Activated gamma-delta T cell treated with anti-CD3 and anti-CD28 coated beads, Interleukin-2, amount 50 U/mL, for 16 hours (primary cell): Measurements from ENCODE around the gene ZMYND8.
"Not testable (repeated sequence)": the region's sequence is repeated elsewhere in the genome, so short reads cannot be mapped to it uniquely, and the experiment has no call there.

Experiments
- DNase-seq: peaks from one replicate; pipeline ENCODE4 v3.0.0-alpha.2; 2020; ENCODE audit warnings: low read depth

Gene ZMYND8

DNA sequence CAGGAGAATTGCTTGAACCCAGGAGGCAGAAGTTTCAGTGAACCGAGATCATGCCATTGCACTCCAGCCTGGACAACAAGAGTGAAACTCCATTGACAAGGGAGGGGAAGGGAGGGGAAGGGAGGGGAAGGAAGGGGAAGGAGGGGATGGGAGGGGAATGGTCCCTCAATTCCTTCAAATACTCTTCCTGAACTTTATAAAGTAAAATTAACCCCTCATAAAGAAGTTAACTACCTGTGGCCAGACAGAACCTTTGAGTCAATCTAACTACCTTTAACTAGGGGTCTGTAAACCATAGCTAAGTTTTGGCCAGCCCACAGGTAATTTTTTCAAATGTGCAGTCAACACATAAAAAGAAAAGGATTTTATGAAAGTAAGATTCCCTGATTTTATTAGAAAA is 131.0 kb downstream of the ZMYND8 start:
- DNase-seq, result no peak

DNA sequence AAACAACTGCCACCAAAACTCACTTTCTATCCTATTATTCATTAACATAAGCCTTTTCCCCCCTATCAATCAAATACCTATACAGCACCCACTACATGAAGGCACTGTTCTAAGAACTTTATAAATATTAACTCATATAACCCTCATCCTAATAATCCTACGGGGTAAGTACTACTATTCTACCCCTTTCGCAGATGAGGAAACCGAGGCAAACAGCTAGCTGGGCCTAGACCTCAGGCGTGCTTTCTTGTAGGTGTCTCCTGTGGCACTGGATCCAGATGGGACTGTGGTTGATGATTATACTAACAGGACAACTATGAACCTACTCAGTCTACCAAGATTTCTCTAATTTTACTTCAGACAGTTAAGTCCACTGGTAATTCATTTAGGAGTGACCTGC is 131.6 kb downstream of the ZMYND8 start:
- DNase-seq, result no peak

DNA sequence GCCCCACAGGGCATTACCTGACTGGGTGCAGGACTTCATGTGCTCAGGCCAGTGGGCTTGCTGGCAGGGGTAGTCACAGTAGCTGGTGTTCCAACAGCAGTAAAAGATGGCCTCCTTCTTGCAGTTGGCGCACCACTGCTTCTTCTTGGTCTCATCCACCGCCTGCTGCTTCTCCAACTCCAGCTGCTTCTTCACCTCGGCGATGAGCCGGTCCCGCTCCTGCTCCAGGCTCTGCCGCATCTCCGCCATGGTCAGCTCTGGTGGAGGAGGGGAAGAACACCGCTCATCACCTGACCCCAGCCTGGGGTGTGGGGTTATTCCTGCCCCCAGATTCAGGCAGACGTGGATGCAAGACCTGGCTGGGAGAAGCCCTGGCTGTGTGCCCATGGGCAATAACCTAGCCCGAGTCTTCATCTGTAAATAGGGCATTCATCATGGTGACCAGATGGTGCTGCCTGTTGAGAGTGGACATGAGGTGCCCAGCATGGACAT is 132.2 kb downstream of the ZMYND8 start:
- DNase-seq, result no peak

DNA sequence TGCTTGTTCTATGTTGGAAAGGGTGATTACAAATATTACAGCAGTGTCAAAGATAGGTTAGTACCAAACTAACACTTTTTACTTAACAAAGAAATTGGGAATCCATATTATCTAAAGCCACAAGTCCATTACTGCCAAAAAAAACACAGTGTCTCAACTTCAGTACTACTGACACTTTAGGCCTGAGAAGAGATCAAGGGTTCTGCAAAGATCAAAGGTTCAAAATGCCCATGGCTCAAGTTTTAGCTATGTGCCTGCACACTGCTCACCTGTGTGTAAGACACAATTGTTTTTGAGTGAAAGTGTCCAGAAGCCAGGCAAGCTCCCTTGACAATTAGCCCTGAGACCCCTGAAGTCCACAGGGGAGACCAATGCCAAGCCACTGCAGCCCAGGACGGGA is 132.6 kb downstream of the ZMYND8 start:
- DNase-seq, result no peak

DNA sequence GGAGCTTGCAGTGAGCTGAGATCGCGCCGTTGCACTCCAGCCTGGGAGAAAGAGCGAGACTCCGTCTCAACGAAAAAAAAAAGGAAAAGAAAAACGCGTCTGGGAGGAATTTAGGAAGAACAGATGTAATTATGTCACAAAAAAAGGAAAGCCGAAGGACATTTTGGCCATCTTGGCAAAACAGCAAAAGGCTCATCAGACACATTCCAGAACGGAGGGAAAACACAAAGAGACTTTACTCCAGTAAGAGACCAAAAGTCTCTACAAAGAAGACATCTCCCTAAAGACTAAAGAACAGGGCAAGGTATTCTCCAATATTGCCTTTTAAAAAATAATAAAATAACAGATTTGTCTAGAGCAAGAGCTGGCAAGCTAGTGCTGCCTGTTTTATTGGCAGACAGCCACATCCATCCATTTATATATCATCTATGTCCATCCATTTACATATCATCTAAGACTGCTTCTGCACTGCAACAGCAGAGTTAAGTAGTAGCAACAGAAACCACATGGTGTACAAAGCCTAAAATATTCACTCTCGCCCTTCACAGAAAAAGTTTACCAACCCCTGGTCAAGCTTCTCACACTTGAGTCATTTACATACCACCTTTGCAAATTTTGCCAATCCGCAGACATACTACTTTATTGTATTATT is 133.9 kb downstream of the ZMYND8 start:
- DNase-seq, result no peak

DNA sequence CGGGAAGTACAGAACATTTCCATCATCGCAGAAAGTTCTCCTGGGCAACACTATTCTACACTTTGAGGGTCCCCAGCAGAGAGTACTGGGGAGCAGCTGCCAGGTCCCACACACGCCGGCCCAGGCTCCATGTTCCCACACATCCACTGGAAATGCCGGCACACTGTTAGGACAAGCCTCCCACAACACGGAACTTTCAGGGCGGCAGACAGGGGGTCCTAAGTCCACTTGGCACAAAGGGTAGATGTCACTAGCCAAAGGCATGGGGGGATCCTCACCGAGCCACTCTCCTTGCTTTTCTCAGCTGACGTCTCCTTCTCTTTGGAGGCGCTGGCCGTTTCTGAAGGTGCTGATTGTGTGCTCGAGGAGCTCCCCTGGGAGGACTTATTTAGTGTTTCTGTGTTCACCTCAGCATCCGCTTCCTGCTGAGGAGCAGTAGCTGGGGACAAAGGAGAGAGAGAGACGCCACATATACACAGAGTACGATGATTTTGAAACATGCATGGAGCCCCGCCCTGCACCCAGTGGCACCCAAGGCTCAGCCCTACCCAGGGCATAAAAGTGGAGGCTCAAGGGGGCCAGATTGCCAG is 135.4 kb downstream of the ZMYND8 start:
- no peak for DNase-seq

DNA sequence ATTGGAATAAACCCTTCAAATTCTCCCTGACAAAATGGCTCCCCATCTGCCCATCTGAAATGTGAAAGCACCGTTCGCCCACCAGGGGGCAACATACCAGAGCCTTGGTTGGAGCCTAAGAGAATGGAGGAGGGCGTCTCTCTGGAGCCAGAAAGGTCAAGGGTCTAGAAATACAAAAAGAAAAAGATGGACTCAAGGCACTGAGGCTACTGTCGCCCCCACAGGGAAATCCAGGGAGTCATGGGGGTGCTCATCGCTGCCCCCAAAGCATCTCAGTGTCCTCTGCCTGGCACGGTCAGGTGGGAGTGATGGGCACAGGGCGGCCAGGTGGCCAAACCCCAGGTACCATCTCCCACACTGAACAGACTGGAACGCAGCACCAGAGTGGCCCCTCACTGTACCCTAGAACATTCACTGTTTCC is 136.3 kb downstream of the ZMYND8 start:
- peak; percentile 22 for DNase-seq

DNA sequence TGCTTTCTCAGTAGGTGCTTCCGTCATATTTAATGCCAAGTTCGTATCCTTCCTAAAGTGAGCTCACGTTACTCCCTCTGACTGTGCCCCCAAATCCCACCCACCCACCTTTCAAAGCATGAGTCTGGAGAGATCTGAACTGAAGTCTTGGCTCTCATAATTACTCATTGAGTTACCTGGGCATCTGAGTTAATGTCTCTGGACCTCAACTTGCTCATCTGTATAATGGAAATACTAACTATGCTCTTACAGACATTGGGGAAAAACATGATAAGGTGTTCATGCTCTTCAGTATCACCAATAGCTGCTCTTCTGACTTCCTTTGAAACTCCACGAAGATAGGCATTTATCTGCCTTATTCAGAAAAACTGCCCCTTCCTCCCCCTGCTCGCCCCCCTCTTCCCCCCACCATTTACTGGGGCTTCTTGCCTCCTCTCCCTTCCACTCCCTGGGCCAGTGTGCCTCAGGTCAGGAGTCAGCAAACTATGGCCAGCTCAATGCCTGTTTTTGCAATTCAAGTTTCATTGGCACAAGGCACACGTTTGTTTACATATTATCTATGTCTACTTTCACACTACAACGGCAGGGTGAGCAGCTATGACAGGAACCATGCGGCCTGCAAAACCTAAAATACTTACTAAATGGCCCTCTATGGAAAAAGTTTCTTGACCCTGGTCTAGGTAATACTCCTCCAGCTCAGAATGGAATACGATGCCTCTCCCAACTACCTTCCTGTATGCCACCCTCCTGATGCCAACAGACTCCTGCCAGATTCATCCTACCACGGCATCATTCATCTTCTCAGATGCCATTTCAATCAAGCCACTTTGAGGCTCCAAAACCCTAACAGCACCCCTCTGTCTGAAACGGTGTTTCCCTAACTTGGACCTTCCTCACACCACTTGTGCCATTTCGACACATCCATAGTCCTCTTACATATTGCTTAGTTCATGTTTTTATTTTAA is 138.7 kb downstream of the ZMYND8 start:
- DNase-seq, result no peak

DNA sequence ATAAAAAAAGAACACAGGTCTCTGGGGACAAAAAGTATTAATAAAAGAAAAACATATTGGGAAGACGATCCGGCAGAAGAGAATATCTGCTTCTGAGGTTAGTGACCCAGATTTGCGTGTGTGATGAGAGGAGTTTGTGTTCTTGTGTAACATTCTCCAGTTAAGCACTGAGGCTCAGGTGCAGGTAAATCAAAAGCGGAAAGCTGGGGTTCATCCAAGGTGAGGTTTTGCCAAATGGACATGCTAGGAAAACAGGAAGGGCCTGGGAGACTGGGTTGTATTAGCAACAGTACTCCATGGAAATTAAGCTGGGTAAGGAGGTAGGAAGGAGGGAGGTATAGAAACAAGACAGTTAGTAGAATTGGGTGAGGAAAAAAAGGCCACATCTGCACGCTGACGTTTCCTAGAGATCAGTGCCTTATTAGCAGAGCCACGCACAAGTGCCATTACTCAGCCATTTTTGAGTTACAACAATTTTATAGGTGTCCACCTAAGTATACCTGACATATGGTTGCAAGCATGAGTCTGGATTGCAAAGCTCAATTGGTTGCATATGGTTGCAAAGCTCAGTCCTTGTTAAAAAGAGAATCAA is 139.6 kb downstream of the ZMYND8 start:
- no peak for DNase-seq

DNA sequence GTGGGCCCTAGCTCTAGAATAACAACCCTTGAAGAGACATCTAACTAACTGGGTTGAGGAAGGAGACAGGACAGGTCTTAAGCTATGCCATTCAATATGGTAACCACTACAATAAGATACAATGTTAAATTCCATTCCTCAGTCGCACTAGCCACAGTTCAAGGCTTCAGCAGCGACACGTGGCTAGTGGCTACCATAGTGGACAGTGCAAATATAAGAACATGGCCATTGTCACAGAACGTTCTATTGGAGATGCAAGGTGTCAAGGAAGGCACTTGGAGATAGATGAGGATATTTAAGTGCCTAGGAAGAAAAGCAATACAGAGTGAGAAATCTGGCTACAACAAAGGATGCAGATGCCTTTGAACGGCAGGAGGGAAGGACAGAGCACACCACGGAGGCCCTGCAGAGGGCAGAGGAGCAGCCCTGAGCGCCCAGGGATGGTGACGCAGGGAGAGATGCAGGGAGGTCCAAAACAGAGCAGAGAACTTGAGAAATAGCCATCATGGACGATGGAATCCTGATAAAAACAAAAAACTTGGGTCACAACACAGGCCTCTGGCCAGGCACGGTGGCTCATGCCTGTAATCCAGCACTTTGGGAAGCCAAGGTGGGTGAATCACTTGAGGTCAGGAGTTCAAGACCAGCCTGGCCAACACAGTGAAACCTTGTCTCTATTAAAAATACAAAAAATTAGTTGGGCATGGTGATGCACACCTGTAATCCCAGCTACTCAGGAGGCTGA is 140.7 kb downstream of the ZMYND8 start:
- DNase-seq, result no peak

DNA sequence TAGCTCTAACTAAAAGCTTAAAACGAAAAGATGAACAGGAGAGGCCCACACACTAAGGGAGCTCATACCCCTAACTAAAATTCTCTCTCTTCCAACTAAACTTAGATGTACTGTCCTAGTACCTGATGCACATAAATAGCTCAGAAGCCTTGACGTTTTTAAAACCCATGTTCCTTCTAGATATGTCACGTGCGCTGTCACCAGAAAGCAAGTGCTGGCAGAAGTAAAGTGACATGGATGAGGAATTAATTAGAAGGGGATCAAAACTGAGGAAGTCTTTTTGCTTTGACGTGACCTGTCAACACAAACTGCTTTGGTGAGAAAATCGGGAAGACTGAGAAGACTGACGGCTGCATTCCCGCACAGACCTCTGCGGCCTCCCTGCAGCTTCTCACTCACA is 142.5 kb downstream of the ZMYND8 start:
- DNase-seq, result no peak

DNA sequence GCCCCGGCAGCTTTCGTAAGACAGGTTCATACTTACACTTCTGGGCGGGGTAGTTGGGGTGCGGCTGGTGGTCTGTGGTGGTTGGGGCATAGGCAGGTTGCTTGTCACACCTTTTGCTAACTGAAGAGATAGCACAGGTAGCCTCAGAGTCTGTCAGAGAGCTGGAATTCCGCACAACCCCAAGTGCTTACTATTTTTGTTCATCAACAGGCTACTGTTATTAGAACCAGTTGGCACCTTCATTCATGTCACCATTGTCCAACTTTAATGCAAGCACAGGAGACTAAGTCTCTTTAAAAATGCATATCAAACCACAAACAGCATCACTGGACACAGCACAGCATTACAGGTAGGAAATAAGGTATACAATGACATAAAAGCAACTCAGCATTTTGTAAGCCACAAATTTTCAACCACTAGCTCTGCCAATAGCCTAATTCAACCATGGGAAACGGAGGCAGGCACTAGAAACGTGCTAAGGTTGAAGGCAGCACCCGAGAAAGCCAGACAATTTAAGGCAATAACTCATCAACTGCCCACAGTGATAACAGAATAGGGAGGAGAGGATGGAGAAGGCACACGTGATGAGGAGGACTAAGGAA is 143.8 kb downstream of the ZMYND8 start:
- no peak for DNase-seq

DNA sequence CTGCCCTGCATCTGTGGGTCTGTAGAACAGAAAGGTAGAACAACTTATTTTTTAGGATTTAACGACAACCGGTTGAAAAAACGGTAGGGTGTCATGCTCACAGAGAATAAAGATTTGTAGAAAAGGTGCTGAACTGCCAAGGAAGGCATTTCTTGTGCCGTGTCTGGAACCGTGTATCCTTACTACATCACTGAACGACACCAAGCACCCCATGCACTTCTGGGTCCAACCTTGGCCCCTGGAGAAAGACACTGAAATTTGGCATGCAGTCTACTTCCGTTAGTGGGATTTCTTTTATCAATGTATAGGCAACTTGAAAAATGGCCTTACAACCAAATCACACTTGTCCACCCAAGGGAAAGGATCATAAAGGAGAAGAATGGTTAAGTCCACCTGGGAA is 145.5 kb downstream of the ZMYND8 start:
- DNase-seq, result no peak

DNA sequence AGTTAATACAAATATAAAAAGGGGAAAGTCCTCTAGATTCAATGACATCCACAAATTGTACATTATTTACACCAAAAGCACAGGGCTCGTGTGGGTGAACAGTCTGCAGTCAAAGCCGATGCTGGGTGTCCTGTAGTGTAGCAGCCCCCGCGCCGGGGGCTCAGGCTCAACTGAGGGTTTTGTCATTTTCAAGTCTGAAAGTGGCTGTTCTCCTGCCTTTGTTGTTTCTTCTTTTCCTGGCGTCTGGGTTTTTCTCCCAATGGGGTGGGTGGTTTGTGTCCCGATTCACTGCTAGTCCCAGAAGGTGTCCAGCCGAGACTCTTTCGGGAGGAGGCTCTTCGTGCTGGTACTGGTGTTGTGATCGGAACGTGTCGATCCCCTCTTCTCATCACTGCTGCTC is 146.0 kb downstream of the ZMYND8 start:
- no peak for DNase-seq

DNA sequence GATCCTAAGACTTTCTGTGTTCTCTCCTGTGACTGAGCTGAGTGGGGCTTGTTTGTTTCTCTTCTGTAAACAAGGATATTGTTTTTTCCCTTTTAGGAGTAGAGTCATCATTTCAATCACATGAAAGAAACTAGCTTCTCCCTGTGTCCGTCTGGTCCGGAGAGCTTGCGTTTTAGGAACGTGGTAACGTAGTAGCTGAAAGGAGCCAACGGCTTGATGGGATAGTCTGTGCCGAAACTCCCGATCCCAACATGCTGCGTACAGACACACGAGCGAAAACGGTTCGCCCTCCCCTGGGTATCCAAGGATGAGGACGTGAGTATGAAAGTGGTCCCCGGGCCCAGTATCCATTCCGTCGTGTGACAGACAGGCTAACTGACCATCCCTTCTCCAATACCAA is 146.5 kb downstream of the ZMYND8 start:
- DNase-seq, result no peak

DNA sequence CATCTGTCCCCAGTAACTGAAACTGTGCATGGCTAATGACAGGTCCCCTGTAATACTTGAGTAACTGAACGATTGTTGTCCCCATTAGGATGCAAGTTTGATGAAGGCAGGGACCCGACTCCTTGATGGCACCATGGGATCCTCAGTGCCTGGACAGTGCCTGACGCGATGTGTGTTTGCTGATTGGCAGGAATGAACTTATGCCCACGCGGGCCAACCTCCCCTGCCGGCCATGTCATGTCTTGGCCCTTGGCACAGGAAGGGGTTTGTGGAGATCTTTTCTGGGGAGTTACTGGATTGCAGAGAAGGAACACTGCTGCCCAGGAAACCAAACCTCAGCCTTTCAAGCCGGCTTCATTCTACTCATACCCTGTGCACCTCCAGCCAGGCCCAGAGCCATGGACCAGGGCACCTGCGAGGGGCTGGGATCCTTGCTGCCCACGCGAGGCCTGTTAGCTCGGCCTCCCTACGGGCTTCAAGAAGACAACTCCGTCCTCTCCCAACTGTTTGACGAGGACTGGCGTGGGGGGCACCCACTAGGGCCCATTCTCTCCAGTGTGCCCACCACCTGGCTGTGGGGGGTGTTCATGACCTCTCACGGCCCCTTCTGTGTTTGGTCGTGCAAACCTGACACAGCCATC is 147.8 kb downstream of the ZMYND8 start:
- DNase-seq, result no peak

DNA sequence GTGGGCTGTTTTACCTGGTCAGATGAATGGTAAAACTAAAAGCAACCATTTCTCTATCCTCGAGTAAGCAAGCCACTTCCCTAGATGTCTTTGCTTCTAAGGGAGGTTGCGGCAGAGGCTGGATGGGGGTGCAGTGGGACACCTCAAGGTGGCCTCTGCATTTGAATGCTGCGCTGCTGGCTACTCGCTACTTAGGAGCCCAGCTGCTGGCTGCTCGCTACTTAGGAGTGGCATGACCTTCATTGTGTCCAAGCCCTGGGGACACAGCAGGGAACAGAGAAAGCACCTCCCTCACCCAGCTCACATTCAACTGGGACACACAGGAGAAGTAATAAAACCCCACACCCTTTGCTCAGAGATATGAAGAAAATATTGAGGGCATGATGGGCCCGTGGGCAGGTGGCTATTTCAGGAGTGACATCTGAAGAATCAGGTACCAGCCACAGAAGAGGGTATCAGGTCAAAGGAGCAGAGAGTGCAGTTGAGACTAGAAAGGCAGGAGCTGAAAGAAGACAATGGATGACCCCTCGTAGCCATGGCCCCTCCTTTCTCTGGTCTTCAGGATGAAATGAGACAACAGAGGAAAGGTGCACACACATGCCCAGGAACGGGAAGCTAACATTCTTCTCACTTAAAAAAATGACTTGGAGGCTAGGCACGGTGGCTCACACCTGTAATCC is 149.4 kb downstream of the ZMYND8 start:
- no peak for DNase-seq

DNA sequence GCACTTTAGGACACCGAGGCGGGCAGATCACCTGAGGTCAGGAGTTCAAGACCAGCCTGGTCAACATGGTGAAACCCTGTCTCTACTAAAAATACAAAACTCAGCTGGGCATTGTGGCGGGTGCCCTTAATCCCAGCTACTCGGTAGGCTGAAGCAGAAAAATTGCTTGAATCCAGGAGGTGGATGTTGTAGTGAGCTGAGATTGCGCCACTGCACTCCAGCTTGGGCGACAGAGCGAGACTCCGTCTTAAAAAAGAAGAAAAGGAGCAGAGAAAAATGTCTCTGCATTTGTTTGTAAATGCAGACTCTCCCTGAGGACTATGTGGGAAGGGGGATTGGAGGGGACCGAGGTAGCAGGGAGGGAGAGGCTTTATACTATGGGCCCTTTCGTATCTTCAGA is 149.9 kb downstream of the ZMYND8 start:
- DNase-seq, result not testable (repeated sequence)

DNA sequence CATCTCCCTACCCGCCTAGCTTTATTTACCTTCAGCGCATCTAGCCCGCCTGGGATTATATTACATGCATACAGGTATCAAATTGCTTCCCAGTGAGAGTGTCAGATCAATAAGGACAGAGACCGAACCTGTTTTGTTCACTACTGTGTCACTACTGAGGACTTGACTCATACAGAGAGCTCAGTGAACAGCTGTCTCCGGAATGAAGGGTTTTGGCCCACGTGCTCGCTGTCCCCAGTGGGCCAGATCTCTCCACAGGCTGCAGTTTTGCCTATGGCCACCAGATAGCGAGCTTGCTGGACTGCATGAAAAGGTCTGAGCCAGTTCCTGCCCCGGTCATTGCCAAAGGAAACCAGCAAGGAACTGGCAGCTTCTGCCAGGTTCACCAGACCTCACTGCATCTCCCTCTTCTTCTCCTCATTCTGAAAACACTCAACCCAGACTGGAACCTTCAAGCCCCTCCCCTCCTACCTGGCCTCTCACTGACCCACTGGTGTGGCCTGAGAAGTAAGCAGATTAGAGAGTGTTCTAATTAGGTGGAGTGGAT is 150.8 kb downstream of the ZMYND8 start:
- DNase-seq, result peak; percentile 28

DNA sequence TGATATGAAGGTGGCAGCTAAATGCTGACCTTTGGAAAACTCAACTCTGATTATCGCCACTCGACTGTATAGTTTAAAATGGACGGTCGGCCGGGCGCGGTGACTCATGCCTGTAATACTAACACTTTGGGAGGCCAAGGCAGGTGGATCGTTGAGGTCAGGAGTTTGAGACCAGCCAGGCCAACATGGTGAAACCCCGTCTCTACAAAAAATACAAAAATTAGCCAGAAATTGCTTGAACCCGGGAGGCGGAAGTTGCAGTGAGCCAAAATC is 151.7 kb downstream of the ZMYND8 start:
- DNase-seq, result not testable (repeated sequence)
